HG02623 (cell line): ENCODE measurements around the gene TMEM168.
"Not testable (repeated sequence)": the region's sequence is repeated elsewhere in the genome, so short reads cannot be mapped to it uniquely, and the experiment has no call there.

Experiments used
- ATAC-seq: cut with Tn5 transposase; IDR thresholded peaks from one replicate; pipeline ENCODE4 v1.9.1; 2021; ENCODE audit warnings: moderate library complexity; ENCODE audit not compliant: unreplicated experiment

The TMEM168 gene, protein sequence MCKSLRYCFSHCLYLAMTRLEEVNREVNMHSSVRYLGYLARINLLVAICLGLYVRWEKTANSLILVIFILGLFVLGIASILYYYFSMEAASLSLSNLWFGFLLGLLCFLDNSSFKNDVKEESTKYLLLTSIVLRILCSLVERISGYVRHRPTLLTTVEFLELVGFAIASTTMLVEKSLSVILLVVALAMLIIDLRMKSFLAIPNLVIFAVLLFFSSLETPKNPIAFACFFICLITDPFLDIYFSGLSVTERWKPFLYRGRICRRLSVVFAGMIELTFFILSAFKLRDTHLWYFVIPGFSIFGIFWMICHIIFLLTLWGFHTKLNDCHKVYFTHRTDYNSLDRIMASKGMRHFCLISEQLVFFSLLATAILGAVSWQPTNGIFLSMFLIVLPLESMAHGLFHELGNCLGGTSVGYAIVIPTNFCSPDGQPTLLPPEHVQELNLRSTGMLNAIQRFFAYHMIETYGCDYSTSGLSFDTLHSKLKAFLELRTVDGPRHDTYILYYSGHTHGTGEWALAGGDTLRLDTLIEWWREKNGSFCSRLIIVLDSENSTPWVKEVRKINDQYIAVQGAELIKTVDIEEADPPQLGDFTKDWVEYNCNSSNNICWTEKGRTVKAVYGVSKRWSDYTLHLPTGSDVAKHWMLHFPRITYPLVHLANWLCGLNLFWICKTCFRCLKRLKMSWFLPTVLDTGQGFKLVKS

DNA sequence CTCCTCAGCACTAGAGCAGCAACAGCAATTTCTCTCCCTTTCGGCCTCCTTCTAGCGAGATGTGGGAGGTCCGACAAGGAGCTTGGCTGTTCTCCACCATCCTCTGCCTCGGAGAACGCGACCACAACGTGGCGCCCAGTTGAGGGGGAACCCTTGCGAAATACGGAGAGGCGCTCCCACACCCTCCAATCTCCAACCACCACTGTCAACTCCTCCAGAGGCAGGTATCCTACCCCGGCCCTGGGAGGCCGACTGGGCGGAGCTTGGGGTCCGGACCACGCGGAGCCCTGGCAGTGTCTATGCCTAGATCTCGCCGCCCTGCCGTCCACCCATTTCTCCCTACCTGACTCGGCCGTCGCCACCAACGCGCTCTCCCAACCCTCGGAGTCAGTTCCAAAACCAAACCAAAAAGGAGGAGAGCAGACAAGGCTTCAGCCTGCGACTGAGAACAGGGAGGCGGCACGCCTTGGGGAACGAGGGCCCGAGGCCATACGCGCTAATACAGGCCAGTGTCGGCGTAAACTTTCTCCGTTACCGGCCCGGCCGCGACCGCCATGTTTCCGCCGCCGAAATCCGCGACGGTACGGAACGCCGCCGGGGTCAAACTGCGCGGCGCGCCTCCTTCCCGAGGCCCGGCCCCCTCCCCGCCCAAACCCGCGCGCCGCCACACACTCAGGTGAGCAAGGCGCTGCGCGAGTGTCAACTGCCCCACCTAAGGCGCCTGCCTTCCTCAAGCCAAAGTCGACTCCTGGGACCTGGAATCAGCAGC is at the start of gene TMEM168:
Gene TMEM168 (minus strand): TSS at position 577 of the 769 bp plus-strand sequence. CDS start 5,568 bp downstream, outside the sequence.
- ATAC-seq, result peak; percentile 78

DNA sequence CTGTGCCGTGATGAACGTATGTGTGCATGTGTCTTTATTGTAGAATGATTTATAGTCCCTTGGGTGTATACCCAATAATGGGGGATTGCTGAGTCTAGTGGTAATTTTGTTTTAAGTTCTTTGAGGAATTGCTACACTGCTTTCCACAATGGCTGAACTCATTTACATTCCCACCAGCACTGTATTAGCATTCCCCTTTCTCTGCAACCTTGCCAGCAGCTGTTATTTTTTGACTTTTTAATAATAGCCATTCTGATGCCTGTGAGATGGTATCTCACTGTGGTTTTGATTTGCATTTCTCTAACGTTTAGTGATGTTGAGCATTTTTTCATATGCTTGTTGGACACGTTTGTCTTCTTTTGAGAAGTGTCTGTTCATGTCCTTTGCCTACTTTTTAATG is 45.7 kb upstream of the TMEM168 start:
- not testable (repeated sequence) for ATAC-seq

DNA sequence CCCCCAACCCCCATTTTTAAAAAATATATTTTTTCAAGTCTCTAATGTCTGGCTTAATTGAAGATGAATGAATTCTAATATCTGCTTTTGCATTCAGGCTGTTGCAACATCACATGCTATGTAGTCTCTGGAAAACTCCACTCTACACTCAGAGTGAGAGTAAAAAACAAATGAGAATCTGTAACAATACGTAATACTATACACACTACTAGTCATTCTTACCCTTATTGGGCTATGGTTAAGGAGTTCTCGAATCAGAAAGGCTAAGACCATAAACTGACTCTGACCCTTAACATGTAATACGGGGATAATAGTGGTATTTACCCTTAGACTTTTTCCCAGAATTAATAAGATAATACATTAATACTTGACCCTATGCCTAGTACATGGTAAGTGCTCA is 42.9 kb upstream of the TMEM168 start:
- no peak for ATAC-seq

DNA sequence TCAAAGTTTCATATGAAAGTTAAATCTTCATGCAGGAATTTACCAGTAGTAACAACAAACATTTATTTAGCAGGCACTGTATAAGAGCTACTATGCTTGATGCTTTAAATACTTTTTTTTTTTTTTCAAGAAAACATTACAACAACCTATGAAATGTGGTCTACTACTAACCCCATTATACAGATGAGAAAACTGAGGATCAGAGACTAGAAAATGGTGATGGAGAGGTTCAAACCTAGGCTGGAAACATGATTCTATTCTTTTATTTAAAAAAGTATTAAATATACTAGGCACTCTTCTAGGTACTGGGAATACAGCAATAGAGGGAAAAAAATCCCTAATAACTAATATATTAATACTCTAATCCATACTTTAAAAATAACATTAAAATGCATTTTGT is 40.6 kb upstream of the TMEM168 start:
- no peak for ATAC-seq

DNA sequence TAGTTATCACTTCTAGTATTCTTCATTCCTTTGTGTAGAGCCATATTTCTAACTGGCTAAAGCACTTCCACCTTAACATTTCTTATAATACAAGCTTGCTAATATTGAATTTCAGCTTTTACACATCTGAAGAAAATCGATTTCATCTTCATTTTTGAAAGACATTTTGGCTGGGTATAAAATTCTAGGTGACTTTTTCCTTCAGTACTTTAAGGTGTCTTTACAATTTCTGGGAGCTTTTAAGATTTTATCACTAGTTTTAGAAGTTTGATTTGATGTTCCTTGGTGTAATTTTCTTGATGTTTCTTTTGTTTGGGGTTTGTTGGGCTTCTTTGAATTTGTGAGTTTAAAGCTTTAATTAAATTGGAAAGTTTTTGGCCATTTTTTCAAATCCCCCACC is 38.5 kb upstream of the TMEM168 start:
- no peak for ATAC-seq

DNA sequence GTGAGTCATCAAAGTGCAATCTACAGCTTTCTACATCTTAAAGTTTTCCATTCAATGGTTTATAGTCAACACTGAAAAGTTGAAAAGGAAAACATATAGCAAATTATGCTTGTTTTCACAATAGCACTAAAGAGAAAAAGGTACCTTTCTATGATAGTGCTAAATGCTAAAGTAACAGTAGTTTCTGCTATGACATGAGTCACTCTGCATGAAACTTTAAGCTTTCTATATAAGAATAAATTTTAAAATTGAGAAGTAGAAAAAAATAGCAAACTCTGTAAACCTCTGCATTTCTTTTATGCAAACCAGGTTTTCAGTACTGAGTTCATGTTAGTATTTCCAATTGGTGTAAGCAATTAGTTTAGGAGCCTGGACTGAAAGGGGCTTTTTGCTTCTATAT is 31.2 kb upstream of the TMEM168 start:
- no peak for ATAC-seq

DNA sequence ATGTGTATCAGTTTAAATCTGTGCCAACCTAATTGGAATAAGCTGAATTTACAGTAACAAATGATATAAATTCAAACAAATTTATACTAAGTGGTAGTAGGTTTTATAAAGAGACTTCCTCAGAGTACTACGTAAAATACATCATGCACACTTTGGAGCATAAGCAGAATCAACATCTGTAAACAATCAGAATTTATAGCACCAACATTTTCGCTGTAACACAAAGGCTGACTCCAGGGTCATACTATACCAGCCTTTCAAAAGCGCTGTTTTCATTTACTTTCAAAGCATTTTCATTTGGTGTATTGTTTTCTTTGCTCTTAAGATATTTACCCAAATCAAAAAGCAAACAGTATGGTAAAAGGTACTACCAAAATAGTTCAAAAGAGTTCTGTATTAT is 29.3 kb upstream of the TMEM168 start:
- ATAC-seq, result no peak

DNA sequence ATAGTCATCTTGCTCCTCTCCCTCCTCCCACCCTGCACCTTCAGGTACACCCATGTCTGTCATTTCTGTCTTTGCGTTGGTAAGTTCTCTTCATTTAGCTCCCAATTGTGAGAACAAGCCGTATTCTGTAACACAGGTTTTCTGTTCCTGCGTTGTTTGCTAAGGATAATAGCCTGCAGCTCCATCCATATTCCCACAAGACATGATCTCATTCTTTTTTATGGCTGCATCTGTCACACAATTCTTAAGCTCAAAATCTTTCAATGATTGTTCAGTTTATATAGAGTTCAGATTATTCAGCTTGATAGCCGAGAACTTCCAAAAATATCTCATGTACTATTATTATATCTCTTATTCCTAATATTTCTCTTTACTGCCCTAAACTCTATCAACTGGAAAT is 16.0 kb upstream of the TMEM168 start:
- no peak for ATAC-seq

DNA sequence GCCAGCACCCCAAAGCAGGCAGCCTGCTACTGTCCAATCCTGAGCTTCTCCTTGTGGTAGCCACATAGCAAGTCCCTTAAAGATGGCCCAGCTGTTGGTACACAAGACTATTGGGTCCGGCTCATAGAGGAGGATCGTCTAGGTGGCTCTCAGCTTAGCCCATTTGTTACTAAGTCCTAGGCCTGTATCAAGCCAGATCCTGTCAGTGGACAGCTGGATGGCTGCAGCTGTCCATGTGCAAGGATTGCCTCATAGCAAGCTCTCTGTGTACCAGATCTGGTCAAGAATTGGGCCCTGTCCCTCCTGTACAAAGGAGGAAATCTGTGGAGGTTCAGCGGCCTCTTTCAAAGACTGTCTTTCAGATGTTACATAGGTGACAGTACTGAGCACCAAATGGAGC is 12.2 kb upstream of the TMEM168 start:
- ATAC-seq, result no peak

DNA sequence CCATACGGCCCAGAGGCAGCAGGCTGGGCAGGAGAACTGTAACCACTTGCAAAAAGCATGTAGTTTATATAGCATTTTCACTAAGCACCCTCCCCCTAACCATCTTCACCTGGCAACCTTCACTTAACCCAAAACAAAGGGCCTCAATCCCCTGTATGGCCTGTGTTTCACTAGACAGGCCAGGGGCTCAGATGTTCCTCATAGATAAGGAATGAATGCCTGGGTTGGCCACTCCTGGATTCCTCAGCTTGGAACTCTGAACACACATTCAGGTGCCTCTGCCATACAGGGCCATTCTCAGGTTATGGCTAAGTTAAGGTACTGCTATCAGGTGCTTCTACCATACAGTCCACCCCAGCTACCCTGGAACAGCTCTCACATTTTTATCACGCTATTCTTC is 10.3 kb upstream of the TMEM168 start:
- ATAC-seq, result no peak

DNA sequence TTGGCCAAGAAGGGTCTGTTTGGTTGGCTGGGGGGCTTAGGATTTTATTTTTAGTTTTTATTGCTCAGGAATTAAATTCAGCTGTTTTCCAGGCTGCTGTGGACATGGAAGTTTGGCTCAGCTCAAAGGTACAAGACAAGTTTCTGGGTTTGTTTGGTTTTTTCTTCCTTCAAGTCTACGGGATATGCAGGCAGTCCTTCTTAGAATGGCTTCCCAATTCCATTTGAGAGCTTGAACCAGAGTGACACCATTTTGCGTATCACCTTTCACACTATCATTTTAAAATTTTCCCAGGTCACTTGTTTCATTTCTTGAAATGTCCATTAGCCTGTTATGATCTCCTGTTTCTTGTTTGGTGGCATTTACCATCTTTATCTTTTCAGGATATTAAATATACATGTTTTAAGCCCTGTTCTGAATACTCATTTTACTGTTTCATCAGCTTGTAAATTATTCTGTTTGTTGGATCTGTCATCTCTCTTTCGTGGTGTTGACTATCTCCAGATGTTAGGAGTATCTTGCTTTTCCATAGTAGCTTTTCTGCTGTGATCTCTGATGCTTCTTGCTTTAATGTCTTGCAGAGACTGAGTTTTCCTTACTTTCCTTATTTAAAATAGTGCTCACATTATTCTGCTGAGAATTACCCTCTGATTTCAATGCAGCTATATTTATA is 9.4 kb upstream of the TMEM168 start:
- no peak for ATAC-seq

DNA sequence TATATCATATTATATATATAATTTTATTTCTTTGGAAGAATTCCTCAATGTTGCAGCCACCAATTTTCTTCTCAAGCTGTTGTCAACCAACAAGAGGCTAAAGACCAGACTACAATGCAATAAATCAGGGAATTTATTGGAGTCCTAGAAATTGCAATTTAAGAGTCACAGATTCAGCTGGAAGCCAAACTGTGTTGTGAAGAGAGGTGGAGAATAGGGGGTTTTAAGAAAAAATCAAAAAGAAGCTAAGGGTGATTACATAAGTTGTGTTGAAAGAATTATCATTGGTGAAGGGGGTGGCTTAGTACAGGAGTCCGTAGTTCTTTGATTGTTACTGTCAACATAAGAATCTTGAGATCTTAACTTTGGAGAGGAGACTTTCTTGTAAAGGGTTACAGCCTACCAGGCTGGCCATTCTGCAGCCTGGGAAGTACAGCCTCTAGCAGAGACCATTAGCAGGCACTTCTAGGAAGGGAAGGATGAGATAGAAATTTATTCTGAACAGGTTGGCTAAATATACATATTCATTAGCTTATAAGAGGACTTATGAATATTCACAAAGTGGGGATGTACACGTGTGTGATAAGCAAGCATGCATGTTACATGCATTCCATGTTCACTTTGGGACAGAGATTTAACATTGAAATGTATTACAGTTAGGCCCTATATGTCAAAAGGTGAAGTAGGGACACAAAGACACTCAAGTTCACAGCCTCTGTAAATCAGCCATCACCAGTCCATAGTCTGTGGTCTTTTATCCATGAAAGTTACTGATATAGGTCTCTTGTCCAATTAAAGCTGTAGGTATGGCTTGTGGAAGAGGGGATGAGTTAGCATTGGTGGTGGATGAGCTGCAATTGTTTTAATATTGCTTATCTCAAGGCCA is 8.3 kb upstream of the TMEM168 start:
- ATAC-seq, result no peak

DNA sequence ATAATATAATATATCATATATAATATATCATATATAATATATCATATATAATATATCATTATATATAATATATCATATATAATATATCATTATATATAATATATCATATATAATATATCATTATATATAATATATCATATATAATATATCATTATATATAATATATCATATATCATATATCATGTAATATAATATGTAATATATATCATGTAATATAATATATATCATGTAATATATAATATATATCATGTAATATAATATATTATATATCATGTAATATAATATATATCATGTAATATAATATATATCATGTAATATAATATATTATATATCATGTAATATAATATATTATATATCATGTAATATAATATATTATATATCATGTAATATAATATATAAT is 6.4 kb upstream of the TMEM168 start:
- not testable (repeated sequence) for ATAC-seq

DNA sequence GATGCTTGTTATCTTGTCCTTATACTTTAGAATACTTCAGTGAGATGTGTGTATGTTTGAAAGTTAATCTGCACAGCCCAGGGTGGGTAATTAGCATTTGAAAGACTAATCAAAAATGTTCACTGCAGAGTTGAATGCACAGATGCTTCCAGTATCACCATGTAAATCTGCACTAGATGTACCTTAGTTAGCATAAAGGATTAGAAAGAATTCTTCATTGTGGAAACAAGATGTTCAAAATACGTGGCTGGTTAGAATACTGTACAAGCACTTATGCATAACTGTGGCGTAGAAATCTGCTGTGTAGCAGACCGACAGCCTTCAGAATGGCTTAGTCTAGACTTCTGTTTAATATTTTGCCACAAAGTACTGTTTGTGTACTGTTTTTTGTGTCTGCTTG is 2.2 kb upstream of the TMEM168 start:
- ATAC-seq, result no peak

DNA sequence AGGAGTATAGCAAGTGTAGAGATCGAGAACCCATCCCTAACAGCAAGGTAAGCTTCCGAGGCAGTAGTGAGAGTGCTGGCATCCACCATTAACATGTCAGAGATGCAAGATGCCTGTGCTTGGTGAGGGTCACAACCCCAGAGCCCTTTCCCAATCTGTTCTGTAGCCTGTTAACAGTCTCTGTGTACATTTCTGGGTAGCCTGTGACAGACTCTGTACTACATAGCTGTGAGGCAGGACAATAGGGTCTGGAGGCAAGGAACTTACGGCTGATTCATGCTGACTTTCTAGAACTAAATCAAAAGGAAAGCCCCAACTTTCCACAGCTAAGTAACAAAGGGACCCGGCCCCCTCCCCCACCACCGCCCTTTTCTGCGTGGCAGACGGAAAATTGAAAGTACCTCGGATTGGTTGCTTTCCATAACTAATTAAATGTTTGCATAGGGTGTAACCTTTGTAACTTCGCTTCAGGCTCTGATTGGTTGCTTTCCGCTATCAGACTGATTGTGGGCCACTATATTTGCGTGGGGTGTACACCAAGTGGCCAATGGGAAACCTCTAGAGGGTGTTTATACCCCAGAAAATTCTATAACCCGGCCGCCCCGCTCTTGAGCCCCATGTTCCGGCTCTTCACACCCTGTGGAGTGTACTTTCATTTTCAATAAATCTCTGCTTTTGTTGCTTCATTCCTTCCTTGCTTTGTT is 1.4 kb upstream of the TMEM168 start:
- ATAC-seq, result no peak

DNA sequence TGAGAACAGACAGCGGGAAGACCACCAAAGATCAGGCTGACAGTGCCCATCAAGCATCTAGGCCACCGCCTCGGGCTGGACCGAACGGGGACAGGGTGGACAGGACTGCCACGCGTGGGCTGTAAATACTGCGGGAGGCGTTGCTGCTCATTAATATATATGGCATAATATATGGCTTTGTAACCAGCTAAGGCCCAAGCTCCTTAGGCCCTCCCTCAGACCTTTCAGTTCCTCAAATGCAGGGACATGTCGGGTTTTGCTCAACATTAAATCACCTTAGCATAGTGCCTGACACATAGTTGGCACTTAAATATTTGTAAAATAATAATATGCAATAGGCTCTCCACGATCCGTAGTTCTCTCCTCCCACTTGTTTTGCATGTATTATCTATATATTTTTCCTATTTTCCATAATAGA is 402 bp upstream of the TMEM168 start:
- peak; percentile 59 for ATAC-seq

DNA sequence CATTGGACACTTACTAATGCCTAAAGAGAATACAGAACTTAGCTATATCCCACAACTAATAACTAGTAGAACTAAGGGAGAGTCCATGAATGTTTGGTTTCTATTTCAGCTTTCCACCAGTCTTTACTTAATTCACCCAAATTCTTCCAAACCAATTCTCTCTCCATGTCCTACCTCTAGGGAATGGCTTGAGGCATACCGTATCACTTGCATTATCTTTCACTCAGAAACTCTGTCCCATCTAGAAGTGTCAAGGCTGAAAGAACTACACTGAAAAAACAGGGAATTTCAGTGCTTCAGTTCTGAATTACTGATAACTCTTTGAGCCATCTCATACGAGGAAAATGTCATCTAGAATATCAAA is 758 bp downstream of the TMEM168 start:
- no peak for ATAC-seq

DNA sequence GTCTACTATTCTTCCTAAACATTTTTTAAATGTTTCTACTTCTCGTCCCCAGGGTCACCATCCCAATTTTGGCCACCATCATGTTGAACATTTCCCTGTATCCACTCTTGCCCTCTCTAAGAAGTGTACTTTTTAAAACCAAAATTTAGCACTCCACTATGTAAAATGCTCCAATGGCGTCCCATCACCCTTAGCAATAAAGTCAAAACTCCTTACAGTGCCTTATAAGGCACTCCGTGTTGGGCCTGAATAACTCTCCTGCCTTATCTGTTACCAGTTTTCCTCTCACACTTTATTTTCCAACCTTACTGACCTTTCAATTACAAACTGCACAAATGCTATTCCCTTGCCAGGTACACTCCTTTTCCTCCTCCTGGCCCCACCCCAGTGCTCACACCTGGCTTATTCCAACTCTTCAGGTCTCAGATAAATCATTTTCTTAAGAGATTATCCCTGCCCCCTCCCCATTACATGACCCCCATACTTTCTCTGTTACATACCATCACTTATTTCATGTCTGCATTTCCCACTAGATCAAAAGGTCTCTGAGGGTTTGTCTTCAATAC is 1.3 kb downstream of the TMEM168 start:
- no peak for ATAC-seq

DNA sequence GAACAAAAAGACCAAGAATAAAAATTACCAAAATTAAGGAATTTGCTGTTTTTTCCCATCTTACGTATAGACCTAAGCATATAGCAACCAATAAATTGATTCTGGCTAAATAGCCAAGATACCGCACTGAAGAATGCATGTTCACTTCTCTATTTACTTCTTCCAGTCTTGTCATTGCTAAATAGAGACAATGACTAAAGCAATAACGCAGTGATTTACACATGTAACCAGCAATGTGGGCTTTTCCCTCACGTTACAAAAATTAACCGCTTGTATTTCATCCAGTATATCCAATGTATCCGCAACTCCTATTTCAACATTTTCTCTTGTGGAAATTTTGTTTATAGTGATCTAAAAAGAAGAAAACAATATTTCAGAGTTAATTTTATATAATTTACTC is 5.6 kb downstream of the TMEM168 start:
- ATAC-seq, result no peak
